ENCODE data around the gene RNF121. TPM values are rescaled to one million over a fixed set of nuclear protein-coding genes. Genes with fewer than 3 reads are reported as not detected.

Gene RNF121
- total and polyA plus RNA-seq, 2 of the 4 experiments (the other 2 are of a cell fraction) = 43.4 to 88.7 TPM

DNA sequence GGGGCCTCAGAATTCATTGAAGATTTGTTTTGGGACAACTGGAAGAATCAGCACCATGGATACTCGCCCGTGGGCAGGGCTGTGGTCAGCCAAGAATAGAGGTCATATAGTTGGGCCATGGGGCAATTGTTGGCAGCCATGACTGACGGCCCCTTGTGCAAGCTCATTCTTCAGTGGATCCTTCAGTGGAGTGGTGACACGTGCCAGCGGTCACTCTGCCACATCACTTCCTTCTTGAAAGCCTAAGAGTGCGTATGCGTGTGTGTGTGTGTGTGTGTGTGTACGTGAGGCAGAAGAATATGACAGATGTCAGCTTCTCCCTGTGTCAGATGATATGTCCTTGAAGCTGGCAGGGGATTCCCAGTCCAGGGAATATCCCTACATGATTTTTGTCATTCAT lies 68.1 kb downstream of the RNF121 start:
- no peak overlapping the region for H4K8ac ChIP-seq (ENCODE audit: low read depth in 2 of 2, low read length in 2 of 2)
- H4K5ac ChIP-seq (ENCODE audit: low read depth, low read length) = no peak overlapping the region
- no peak overlapping the region for H2BK20ac ChIP-seq (ENCODE audit: low read depth, low read length)
- no peak overlapping the region for H2BK15ac ChIP-seq (ENCODE audit: low read depth, low read length)
- H3K4me3 ChIP-seq (ENCODE audit: insufficient read depth, low read depth, low read length) = no peak overlapping the region
- in situ Hi-C loops (cut with MboI; ENCODE audit: low sequenced_read_pairs) (no loop called here), intact Hi-C loops (cut with micrococcal nuclease) (no loop called here), dilution Hi-C loops (cut with HindIII; ENCODE audit: low sequenced_read_pairs, unreplicated experiment) (no loop called here)
- no peak overlapping the region for H2AFZ ChIP-seq (replicated peaks; ENCODE audit: low read length, poor library complexity)
- H3K14ac ChIP-seq (replicated peaks; ENCODE audit: low read depth, low read length) = no peak overlapping the region
- H3K27me3 ChIP-seq (ENCODE audit: control insufficient read depth, insufficient read depth, low read length) = no peaks in the 10 kb centered on the region
- no peak overlapping the region for H2AK9ac ChIP-seq (replicated peaks; ENCODE audit: low read depth, low read length, poor library complexity)
- H2BK120ac ChIP-seq (ENCODE audit: low read depth, low read length) = no peak overlapping the region
- peaks cover 2 to 21% of the 10 kb centered on the region in 2 experiments; a peak in 2 of 4 replicates for H3K79me1 ChIP-seq (ENCODE audit: low read depth in 1 of 2, low read length in 2 of 2)
- H3K23ac ChIP-seq (ENCODE audit: low read depth, low read length) = no peak overlapping the region
- H3K9me1 ChIP-seq (ENCODE audit: insufficient read depth, low read length) = peaks cover 14% of the 10 kb centered on the region
- no CpG with 5 or more reads among the region's 8 CpGs for WGBS, 2 experiments (ENCODE audit: extremely low coverage in 2 of 2, insufficient read length in 1 of 2)
- H2BK5ac ChIP-seq (ENCODE audit: low read depth, low read length, poor library complexity, severe bottlenecking) = no peak overlapping the region
- peaks cover 6% of the 10 kb centered on the region for H3K4me1 ChIP-seq (ENCODE audit: control insufficient read depth, insufficient read depth, low read length)
- no peak for ATAC-seq (ENCODE audit: low read depth)
- no peak overlapping the region for H3K18ac ChIP-seq (ENCODE audit: low read depth, low read length)
- H4K91ac ChIP-seq (ENCODE audit: insufficient read depth, low read depth, low read length) = no peak overlapping the region
- H3K9me3 ChIP-seq (ENCODE audit: control insufficient read depth, insufficient read depth, low read length) = no peaks in the 10 kb centered on the region
- POLR2A ChIA-PET (ENCODE audit: unreplicated experiment) = no interaction called here
- no peak overlapping the region for H3K4ac ChIP-seq (ENCODE audit: low read depth, low read length)
- no peak overlapping the region for H3K4me2 ChIP-seq (ENCODE audit: low read depth, low read length)
- no TSS peak for BruUV-seq (replicated peaks)
- no peak overlapping the region for H3K27ac ChIP-seq (ENCODE audit: insufficient read depth, low read length)
- no peak for DNase-seq
- H4K20me1 ChIP-seq (ENCODE audit: insufficient read depth, low read length) = peaks cover 15% of the 10 kb centered on the region
- TF ChIP-seq, protein P1, sequence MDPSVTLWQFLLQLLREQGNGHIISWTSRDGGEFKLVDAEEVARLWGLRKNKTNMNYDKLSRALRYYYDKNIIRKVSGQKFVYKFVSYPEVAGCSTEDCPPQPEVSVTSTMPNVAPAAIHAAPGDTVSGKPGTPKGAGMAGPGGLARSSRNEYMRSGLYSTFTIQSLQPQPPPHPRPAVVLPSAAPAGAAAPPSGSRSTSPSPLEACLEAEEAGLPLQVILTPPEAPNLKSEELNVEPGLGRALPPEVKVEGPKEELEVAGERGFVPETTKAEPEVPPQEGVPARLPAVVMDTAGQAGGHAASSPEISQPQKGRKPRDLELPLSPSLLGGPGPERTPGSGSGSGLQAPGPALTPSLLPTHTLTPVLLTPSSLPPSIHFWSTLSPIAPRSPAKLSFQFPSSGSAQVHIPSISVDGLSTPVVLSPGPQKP (IDR thresholded peaks at IDR 0.05; ENCODE audit: borderline replicate concordance, low read depth, low read length) = no peak
- peaks cover 21% of the 10 kb centered on the region for H3K36me3 ChIP-seq (ENCODE audit: control insufficient read depth, insufficient read depth, low read length)
- CTCF ChIA-PET = no interaction called here
- H3K56ac ChIP-seq (ENCODE audit: extremely low read depth, insufficient read depth, low read length) = no peak overlapping the region
- no peak overlapping the region for H3K9ac ChIP-seq (ENCODE audit: low read depth, low read length)
- no peak overlapping the region for H2AK5ac ChIP-seq (ENCODE audit: low read depth, low read length)
